OCI-LY1 (cell line): ENCODE measurements around the gene PTPN14.
"Not testable (repeated sequence)": the region's sequence is repeated elsewhere in the genome, so short reads cannot be mapped to it uniquely, and the experiment has no call there.

Experiments
- H2AFZ ChIP-seq: fragments of 200-600 bp; sonication (generic), shearing (Covaris generic); 2 replicates; pipeline ENCODE4 v1.6.0; 2014; ENCODE audit warnings: antibody characterized with exemption, mild to moderate bottlenecking, low read length
- H3F3A ChIP-seq: fragments of 200-600 bp; sonication (generic), shearing (Covaris generic); 2 replicates; pipeline ENCODE4 v1.6.0; 2014; ENCODE audit warnings: mild to moderate bottlenecking, antibody characterized with exemption, low read length, moderate library complexity; ENCODE audit not compliant: insufficient read depth
- H3K27ac ChIP-seq: fragments of 200-600 bp; sonication (generic); 2 replicates; pipeline ENCODE4 v1.5.1; 2014; ENCODE audit warnings: low read length, mixed run types, mild to moderate bottlenecking, low read depth; ENCODE audit not compliant: poor library complexity, severe bottlenecking
- H3K27me3 ChIP-seq: fragments of 200-600 bp; sonication (generic); 2 replicates; pipeline ENCODE4 v1.6.0; 2014; ENCODE audit warnings: antibody characterized with exemption, mild to moderate bottlenecking, low read length, moderate library complexity; ENCODE audit not compliant: insufficient read depth
- H3K36me3 ChIP-seq: fragments of 200-600 bp; sonication (generic); 2 replicates; pipeline ENCODE4 v1.6.1; 2014; ENCODE audit warnings: mild to moderate bottlenecking, antibody characterized with exemption, low read length, moderate library complexity, mixed read lengths; ENCODE audit not compliant: insufficient read depth
- H3K4me1 ChIP-seq: fragments of 200-600 bp; sonication (generic); 2 replicates; pipeline ENCODE4 v1.5.1; 2014; ENCODE audit warnings: mild to moderate bottlenecking, low read length, moderate library complexity; ENCODE audit not compliant: insufficient read depth, severe bottlenecking
- H3K4me2 ChIP-seq: fragments of 200-600 bp; sonication (generic), shearing (Covaris generic); 2 replicates; pipeline ENCODE4 v1.6.1; 2014; ENCODE audit warnings: low read length
- H3K4me3 ChIP-seq: fragments of 200-600 bp; sonication (generic); 2 replicates; pipeline ENCODE4 v1.5.1; 2014; ENCODE audit warnings: low read length, low read depth, mild to moderate bottlenecking, mixed read lengths; ENCODE audit not compliant: poor library complexity, severe bottlenecking
- H3K79me2 ChIP-seq: fragments of 200-600 bp; shearing (Covaris generic); 2 replicates; pipeline ENCODE4 v1.6.1; 2016; ENCODE audit warnings: mixed run types, low read length, mixed read lengths; ENCODE audit not compliant: insufficient read depth
- H3K9ac ChIP-seq: fragments of 200-600 bp; sonication (generic), shearing (Covaris generic); 2 replicates; pipeline ENCODE4 v1.6.1; 2014; ENCODE audit warnings: mild to moderate bottlenecking, low read length, mixed read lengths
- H3K9me2 ChIP-seq: fragments of 200-600 bp; sonication (generic), shearing (Covaris generic); 2 replicates; pipeline ENCODE4 v1.6.1; 2014; ENCODE audit warnings: low read depth, mild to moderate bottlenecking, low read length, mixed read lengths
- H3K9me3 ChIP-seq: fragments of 200-600 bp; shearing (Covaris generic); 2 replicates; pipeline ENCODE4 v1.6.1; 2014; ENCODE audit warnings: low read length, mixed read lengths
- H4K20me1 ChIP-seq: fragments of 200-600 bp; sonication (generic), shearing (Covaris generic); 2 replicates; pipeline ENCODE4 v1.6.0; 2016; ENCODE audit warnings: mild to moderate bottlenecking, low read length; ENCODE audit not compliant: insufficient read depth
- EZH2 ChIP-seq: fragments of 200-600 bp; sonication (generic), shearing (Covaris generic); IDR thresholded peaks from 2 replicates; pipeline ENCODE4 v1.8.0; 2017; ENCODE audit warnings: borderline replicate concordance, mixed run types, mild to moderate bottlenecking, antibody characterized with exemption, low read length, moderate library complexity, mixed read lengths
- TF ChIP-seq, protein P1 (sequence below): fragments of 200-600 bp; sonication (generic), shearing (Covaris generic); IDR thresholded peaks from 2 replicates; pipeline ENCODE4 v1.5.1; 2017; ENCODE audit warnings: mild to moderate bottlenecking, antibody characterized with exemption, low read length, moderate library complexity, mixed read lengths

PTPN14 gene

GRCh38 chr1:214523124-214523824 lies 28.1 kb downstream of the PTPN14 start:
- H3K79me2 ChIP-seq = no peaks in the 10 kb centered on the region

GRCh38 chr1:214521458-214521857 lies 29.9 kb downstream of the PTPN14 start:
- not testable (repeated sequence) for H3F3A ChIP-seq, H3K4me1 ChIP-seq, H3K27me3 ChIP-seq, H3K4me2 ChIP-seq, H3K9ac ChIP-seq, H3K36me3 ChIP-seq, H2AFZ ChIP-seq, H3K27ac ChIP-seq, H4K20me1 ChIP-seq, H3K79me2 ChIP-seq, H3K4me3 ChIP-seq, H3K9me2 ChIP-seq, H3K9me3 ChIP-seq

More at GRCh38 chr1:214523124-214523824, 28.1 kb downstream of the PTPN14 start:
- TF ChIP-seq, protein P1, sequence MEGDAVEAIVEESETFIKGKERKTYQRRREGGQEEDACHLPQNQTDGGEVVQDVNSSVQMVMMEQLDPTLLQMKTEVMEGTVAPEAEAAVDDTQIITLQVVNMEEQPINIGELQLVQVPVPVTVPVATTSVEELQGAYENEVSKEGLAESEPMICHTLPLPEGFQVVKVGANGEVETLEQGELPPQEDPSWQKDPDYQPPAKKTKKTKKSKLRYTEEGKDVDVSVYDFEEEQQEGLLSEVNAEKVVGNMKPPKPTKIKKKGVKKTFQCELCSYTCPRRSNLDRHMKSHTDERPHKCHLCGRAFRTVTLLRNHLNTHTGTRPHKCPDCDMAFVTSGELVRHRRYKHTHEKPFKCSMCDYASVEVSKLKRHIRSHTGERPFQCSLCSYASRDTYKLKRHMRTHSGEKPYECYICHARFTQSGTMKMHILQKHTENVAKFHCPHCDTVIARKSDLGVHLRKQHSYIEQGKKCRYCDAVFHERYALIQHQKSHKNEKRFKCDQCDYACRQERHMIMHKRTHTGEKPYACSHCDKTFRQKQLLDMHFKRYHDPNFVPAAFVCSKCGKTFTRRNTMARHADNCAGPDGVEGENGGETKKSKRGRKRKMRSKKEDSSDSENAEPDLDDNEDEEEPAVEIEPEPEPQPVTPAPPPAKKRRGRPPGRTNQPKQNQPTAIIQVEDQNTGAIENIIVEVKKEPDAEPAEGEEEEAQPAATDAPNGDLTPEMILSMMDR = no peak
- no peak overlapping the region for H3K27ac ChIP-seq
- H3F3A ChIP-seq = no peaks in the 10 kb centered on the region
- H3K27me3 ChIP-seq = no peaks in the 10 kb centered on the region
- no peak overlapping the region for H3K4me2 ChIP-seq
- H3K9ac ChIP-seq = no peak overlapping the region
- H2AFZ ChIP-seq = no peak overlapping the region
- no peaks in the 10 kb centered on the region for H3K9me3 ChIP-seq
- no peaks in the 10 kb centered on the region for H4K20me1 ChIP-seq
- H3K36me3 ChIP-seq = no peaks in the 10 kb centered on the region
- H3K4me3 ChIP-seq = no peak overlapping the region
- H3K9me2 ChIP-seq = no peaks in the 10 kb centered on the region
- no peaks in the 10 kb centered on the region for H3K4me1 ChIP-seq

GRCh38 chr1:214520544-214521165 lies 30.7 kb downstream of the PTPN14 start:
- Histone ChIP-seq H3K9ac (no peak overlapping the region), H3K36me3 (no peaks in the 10 kb centered on the region), H2AFZ (no peak overlapping the region), H3K4me2 (no peak overlapping the region), H3K4me3 (no peak overlapping the region), H3K4me1 (no peaks in the 10 kb centered on the region), H3K9me3 (no peaks in the 10 kb centered on the region), H3K27ac (no peak overlapping the region), H3K27me3 (no peaks in the 10 kb centered on the region), H3F3A (no peaks in the 10 kb centered on the region), H4K20me1 (no peaks in the 10 kb centered on the region), H3K79me2 (no peaks in the 10 kb centered on the region), H3K9me2 (no peaks in the 10 kb centered on the region)
- no peak for TF ChIP-seq EZH2
- TF ChIP-seq, protein P1 = no peak

GRCh38 chr1:214518361-214518760 lies 33.0 kb downstream of the PTPN14 start:
- H3K9ac ChIP-seq = no peak overlapping the region
- no peaks in the 10 kb centered on the region for H3K4me1 ChIP-seq
- H3K36me3 ChIP-seq = no peaks in the 10 kb centered on the region
- H3K27me3 ChIP-seq = no peaks in the 10 kb centered on the region
- H3K9me3 ChIP-seq = no peaks in the 10 kb centered on the region
- TF ChIP-seq, protein P1 = no peak
- TF ChIP-seq EZH2 = no peak
- no peaks in the 10 kb centered on the region for H3K9me2 ChIP-seq
- H3K79me2 ChIP-seq = no peaks in the 10 kb centered on the region
- H3K27ac ChIP-seq = no peak overlapping the region
- H3K4me2 ChIP-seq = no peak overlapping the region
- H3F3A ChIP-seq = no peaks in the 10 kb centered on the region
- H4K20me1 ChIP-seq = no peaks in the 10 kb centered on the region
- H3K4me3 ChIP-seq = no peak overlapping the region
- H2AFZ ChIP-seq = no peak overlapping the region
